22Rv1 (cell line): ENCODE results near the gene BEAN1.

ENCODE experiments used
- H3K27ac ChIP-seq: fragments of 450-650 bp; 2 replicates; pipeline ENCODE4 v1.5.1; 2017
- ZFX ChIP-seq: fragments of 450-650 bp; IDR thresholded peaks from 2 replicates; pipeline ENCODE4 v1.6.1; 2017; ENCODE audit warnings: antibody characterized with exemption, borderline replicate concordance
- TF ChIP-seq, protein P1 (sequence below): fragments of 450-650 bp; IDR thresholded peaks from 2 replicates; pipeline ENCODE4 v1.5.1; 2017; ENCODE audit warnings: mild to moderate bottlenecking

The BEAN1 gene

DNA sequence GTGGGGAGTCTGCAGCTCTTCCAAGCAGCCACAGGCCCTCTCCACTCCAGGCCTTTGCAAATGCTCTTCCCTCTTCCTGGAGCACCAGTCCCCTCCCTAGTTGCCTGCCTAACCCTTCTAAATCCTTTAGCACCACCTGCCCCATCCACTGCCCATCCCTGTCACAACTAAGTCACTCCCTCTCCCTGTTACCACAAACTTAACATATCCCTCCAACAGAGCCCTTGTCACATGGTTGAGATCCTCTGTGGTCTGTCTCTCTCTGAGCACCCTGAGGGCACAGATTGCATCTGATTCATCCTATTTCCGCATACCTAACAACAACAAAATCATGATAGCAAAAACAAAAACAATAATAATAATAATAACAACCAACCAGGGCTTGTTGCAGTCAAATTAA is 11.0 kb upstream of the BEAN1 start:
- TF ChIP-seq, protein P1, sequence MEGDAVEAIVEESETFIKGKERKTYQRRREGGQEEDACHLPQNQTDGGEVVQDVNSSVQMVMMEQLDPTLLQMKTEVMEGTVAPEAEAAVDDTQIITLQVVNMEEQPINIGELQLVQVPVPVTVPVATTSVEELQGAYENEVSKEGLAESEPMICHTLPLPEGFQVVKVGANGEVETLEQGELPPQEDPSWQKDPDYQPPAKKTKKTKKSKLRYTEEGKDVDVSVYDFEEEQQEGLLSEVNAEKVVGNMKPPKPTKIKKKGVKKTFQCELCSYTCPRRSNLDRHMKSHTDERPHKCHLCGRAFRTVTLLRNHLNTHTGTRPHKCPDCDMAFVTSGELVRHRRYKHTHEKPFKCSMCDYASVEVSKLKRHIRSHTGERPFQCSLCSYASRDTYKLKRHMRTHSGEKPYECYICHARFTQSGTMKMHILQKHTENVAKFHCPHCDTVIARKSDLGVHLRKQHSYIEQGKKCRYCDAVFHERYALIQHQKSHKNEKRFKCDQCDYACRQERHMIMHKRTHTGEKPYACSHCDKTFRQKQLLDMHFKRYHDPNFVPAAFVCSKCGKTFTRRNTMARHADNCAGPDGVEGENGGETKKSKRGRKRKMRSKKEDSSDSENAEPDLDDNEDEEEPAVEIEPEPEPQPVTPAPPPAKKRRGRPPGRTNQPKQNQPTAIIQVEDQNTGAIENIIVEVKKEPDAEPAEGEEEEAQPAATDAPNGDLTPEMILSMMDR: no peak
- no peak for TF ChIP-seq ZFX
- no peak overlapping the region for H3K27ac ChIP-seq

DNA sequence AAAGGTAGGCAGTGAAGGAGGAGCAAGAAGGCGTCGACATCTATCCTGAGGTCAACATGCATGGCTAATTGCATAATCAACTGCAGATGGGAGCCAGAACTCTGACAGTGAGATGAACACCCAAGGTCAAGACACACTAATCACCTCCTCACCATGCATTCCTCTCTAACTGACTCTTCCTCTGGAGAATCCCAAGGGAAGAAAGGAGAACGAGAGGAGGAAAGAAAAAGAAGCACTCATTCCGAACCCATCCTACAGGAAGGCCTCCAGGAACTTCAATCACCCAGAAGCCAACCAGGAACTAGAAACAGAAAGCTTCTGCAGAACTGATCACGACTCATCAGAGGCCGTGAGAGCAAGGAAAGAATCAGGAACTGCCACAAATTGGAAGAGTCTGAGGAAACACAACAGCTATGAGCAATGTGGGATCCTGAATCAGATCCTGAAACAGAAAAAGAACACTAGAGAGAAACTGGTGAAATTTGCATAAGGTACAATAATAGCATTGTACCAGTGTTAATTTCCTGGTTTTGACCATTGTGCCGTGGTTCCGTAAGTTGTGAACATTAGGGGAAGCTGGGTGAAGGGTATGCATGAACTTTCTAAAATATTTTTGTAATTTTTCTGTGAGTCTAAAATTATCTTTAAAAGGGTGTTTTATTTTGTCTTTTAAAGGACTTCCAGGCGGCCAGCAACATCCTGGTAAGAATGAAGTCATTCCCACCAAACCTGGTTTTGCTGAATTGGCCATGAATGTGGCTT is 10.0 kb upstream of the BEAN1 start:
- H3K27ac ChIP-seq: no peak overlapping the region
- TF ChIP-seq, protein P1: no peak
- TF ChIP-seq ZFX: no peak

DNA sequence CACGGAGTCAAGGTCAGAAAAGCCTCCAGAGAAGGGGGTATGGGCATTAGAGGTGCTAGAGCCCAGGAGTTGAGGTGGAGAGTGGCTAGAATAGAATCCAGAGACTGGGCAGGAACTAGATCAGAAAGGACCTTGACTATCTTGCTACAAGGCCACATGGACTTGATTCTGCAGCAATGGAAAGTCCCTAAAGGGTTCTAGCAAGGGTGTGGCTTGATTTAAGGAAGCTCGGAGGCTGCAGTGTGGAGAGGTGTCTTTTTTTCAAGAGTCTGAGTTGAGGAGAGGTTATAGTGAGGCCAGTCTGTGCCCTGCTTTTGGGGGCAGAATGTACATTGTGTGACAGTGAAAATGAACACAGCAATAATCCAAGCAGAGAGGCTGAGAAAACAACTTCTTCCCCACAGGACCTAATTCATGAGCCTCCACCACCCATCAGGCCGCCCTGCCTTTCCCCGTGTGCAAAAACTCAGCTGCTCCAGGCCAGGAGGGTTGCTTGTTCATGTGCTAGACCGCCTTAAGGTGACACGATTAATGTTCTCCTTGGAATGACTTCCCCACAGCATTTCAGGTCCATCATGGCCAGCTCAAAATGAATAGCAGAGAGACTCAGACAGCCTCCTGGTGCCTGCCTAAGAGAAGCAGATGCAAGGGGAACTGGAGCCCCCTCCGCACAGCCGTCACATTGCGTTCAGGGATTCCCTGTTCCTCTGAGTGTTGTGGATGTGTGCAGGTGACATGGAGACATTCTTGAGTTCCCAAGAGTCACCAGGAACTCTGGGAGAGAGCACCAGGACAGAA is 8.7 kb upstream of the BEAN1 start:
- TF ChIP-seq, protein P1: no peak
- no peak for TF ChIP-seq ZFX
- no peak overlapping the region for H3K27ac ChIP-seq

DNA sequence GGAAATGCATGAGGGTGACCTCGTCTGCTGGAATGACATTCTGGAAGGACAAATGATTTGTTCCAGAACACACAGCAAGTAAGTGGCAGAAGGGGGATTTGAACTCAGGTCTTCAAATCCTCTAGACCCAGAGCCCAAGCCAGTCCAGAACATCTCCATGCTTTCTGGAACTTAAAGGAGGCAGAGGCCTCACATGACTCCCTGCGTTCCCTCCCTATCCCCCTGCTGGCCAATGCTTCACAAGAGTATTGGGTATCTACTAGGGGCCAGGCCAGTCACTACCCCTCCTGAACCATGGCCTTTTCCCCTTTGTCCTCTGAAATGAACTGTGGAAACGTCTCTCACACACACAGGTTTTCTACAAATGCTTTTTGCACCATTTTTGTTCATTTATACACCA is 7.6 kb upstream of the BEAN1 start:
- H3K27ac ChIP-seq: no peak overlapping the region
- TF ChIP-seq ZFX: no peak
- TF ChIP-seq, protein P1: no peak

DNA sequence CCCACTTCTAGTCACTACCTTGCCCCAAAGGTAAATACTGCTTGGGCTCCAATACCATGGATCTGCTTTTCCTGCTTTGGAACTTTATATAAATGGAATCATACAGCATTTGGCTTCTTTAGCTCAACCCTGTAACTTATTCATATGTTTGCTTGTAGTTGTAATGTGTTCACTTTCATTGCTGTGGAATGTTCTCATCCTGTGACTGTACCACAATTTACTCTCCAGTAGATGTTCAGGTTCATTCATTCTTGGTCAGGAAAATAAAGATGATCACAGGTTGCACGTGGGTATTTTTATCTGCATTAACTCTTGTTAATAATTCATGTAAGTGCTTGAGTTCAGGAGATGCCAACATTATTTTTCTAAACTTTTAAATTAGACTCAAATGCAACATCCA is 6.7 kb upstream of the BEAN1 start:
- no peak overlapping the region for H3K27ac ChIP-seq
- TF ChIP-seq ZFX: no peak
- TF ChIP-seq, protein P1: no peak

DNA sequence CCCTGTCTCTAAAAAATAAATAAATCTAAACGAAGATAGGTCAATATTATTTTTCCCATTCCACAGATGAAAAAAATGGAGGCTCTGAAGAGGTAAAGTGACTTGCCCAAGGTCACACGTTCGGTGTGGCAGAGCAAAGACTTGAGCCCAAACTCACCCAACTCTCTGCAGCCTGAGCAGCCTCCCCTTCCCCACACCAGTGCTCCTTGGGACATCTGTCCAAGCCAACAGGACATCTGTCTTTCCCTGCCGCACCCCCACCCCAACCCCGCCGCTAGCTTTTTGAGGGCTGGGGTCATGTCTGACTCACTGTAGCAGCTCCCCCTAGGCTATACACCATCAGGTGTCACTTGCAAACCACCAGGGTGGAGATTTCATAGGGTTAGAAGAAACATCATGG is 5.2 kb upstream of the BEAN1 start:
- no peak overlapping the region for H3K27ac ChIP-seq

More for the DNA sequence above, 5.2 kb upstream of the BEAN1 start:
- no peak for TF ChIP-seq ZFX
- TF ChIP-seq, protein P1: no peak
